HepG2 (cell line): ENCODE results near the gene FCN1. TPM values are rescaled to one million over a fixed set of nuclear protein-coding genes. Genes with fewer than 3 reads are reported as not detected.

ENCODE experiments used
- ATAC-seq: fragments of 200-7000 bp; cut with Tn5 transposase; 3 replicates; pipeline ENCODE4 v1.9.1; 2020; ENCODE audit warnings: mild to moderate bottlenecking, moderate library complexity
- BruUV-seq: library from RNA; stranded (reverse); fragments of 400-500 nt; replicated peaks from 2 replicates; lab custom pipeline; 2021; lab: Mats Ljungman, UMichigan
- CTCF ChIA-PET: fragments of 300-600 bp; formaldehyde crosslinking; extraction: SDS; loops from one replicate; lab custom pipeline; 2021; ENCODE audit warnings: low total read pairs, inconsistent platforms, low intra/inter-chr PET ratio; lab: Yijun Ruan, JAX
- POLR2A ChIA-PET: fragments of 350-600 bp; sonication (Branson Sonifier 250); formaldehyde crosslinking; loops from one replicate; lab custom pipeline; 2020; ENCODE audit warnings: antibody characterized with exemption, inconsistent platforms; lab: Yijun Ruan, JAX
- DNase-seq: peaks from one replicate; pipeline ENCODE4 v3.0.0-alpha.2; 2015; ENCODE audit warnings: low spot score
- FAIRE-seq: peaks from 3 replicates; lab custom pipeline; 2011; peaks lifted over from hg19 to GRCh38; lab: Jason Lieb, UNC
- H2AFZ ChIP-seq: one replicate; pipeline ENCODE4 v1.6.1; 2011; ENCODE audit warnings: low read length, inconsistent platforms
- H3K27ac ChIP-seq: fragments of 300-600 bp; 3 replicates; pipeline ENCODE4 v1.8.0; 2011; ENCODE audit warnings: mixed run types, mild to moderate bottlenecking, mixed read lengths, low read length, inconsistent platforms; ENCODE audit not compliant: insufficient read depth; ENCODE audit errors: extremely low read length
- H3K27me3 ChIP-seq, 2 experiments: fragments of 200-600 bp in 1 of 2; 2 replicates in 1 of 2; 3 replicates in 1 of 2; pipeline versions ENCODE4 v1.6.0 to v1.8.0; 2011; ENCODE audit warnings: low read length in 2 of 2, mild to moderate bottlenecking in 2 of 2, moderate library complexity in 2 of 2, inconsistent platforms in 1 of 2; ENCODE audit not compliant: insufficient read depth in 2 of 2, control insufficient read depth in 1 of 2
- H3K36me3 ChIP-seq, 2 experiments: fragments of 200-600 bp in 1 of 2; replicated peaks in 1 of 2; 2 replicates in 1 of 2; 3 replicates in 1 of 2; pipeline versions ENCODE4 v1.5.1 to v1.8.0; 2011; ENCODE audit warnings: low read length in 2 of 2, inconsistent platforms in 1 of 2; ENCODE audit not compliant: insufficient read depth in 2 of 2, control insufficient read depth in 1 of 2
- H3K4me1 ChIP-seq: 2 replicates; pipeline ENCODE4 v1.5.1; 2012; ENCODE audit warnings: low read length, inconsistent platforms; ENCODE audit not compliant: insufficient read depth
- H3K4me2 ChIP-seq: 2 replicates; pipeline ENCODE4 v1.6.0; 2011; ENCODE audit warnings: low read depth, low read length, inconsistent platforms
- H3K4me3 ChIP-seq, 3 experiments: fragments of 200-600 bp in 1 of 3; sonication (generic), shearing (Covaris generic) in 1 of 3; replicated peaks in 1 of 3; 2 replicates each; pipeline ENCODE4 v1.5.1; 2011 to 2016; ENCODE audit warnings: low read length in 3 of 3, inconsistent platforms in 2 of 3, low read depth in 2 of 3, mild to moderate bottlenecking in 2 of 3, control low read depth in 1 of 3, mixed read lengths in 1 of 3; ENCODE audit not compliant: insufficient read depth in 1 of 3
- H3K79me2 ChIP-seq: one replicate; pipeline ENCODE4 v1.6.1; 2011; ENCODE audit warnings: low read length, inconsistent platforms; ENCODE audit not compliant: insufficient read depth
- H3K9ac ChIP-seq: 2 replicates; pipeline ENCODE4 v1.6.0; 2011; ENCODE audit warnings: mild to moderate bottlenecking, low read depth, low read length, inconsistent platforms; ENCODE audit not compliant: insufficient read depth
- H3K9me3 ChIP-seq: 2 replicates; pipeline ENCODE4 v1.5.1; 2012; ENCODE audit warnings: mild to moderate bottlenecking, low read length
- H4K20me1 ChIP-seq: 2 replicates; pipeline ENCODE4 v1.6.0; 2011; ENCODE audit warnings: inconsistent platforms, mild to moderate bottlenecking, low read length, moderate library complexity; ENCODE audit not compliant: insufficient read depth
- FIP1L1 ChIP-seq: fragments of 200-400 bp; formaldehyde crosslinking; IDR thresholded peaks from 2 replicates; pipeline ENCODE4 v1.6.1; 2018; ENCODE audit warnings: low read depth, mild to moderate bottlenecking, low read length, moderate library complexity, borderline replicate concordance; ENCODE audit not compliant: insufficient read depth
- HHEX ChIP-seq: IDR thresholded peaks from 2 replicates; pipeline ENCODE4 v1.6.1; 2016; ENCODE audit warnings: control low read depth
- KDM5B ChIP-seq: sonication (generic); formaldehyde crosslinking; IDR thresholded peaks from 2 replicates; pipeline ENCODE4 v1.4.0; 2020; ENCODE audit warnings: missing genetic modification reagents, mild to moderate bottlenecking, borderline replicate concordance
- SRY ChIP-seq: sonication (generic); formaldehyde crosslinking; IDR thresholded peaks from 2 replicates; pipeline ENCODE4 v1.8.0; 2022; ENCODE audit warnings: mild to moderate bottlenecking, missing genetic modification reagents
- ZNF143 ChIP-seq: sonication (generic); formaldehyde crosslinking; IDR thresholded peaks from 2 replicates; pipeline ENCODE4 v1.4.0; 2020; ENCODE audit warnings: missing genetic modification reagents
- ZNF30 ChIP-seq: sonication (generic); formaldehyde crosslinking; IDR thresholded peaks from 2 replicates; pipeline ENCODE4 v1.5.0; 2020; ENCODE audit warnings: mild to moderate bottlenecking, missing genetic modification reagents
- ZNF337 ChIP-seq: sonication (generic); formaldehyde crosslinking; IDR thresholded peaks from 2 replicates; pipeline ENCODE4 v1.5.1; 2020; ENCODE audit warnings: missing genetic modification reagents, low read depth, mild to moderate bottlenecking, borderline replicate concordance
- ZNF709 ChIP-seq: sonication (generic); formaldehyde crosslinking; IDR thresholded peaks from 2 replicates; pipeline ENCODE4 v1.5.0; 2020; ENCODE audit warnings: mild to moderate bottlenecking, missing genetic modification reagents
- WGBS: methylation state at CpG from one replicate; pipeline ENCODE4 v1.1.6; 2017; ENCODE audit warnings: low lambda C conversion rate; 5-methylcytosine and 5-hydroxymethylcytosine counted together
- in situ Hi-C: cut with HindIII; loops from 2 replicates; pipeline ENCODE4 v1.10.0; 2017; ENCODE audit warnings: low pct_unique_long_range_greater_than_20kb; ENCODE audit not compliant: extremely low pct_ligation_motif_present
- intact Hi-C: fragments of 100-400 bp; cut with micrococcal nuclease; formaldehyde crosslinking; loops from one replicate; pipeline ENCODE4 v1.10.0; 2022; ENCODE audit not compliant: unreplicated experiment
- polyA plus RNA-seq, 8 experiments: library from polyadenylated mRNA; depleted of rRNA in 3 of 8; stranded (reverse) in 7 of 8; unstranded in 1 of 8; fragments of >200 nt; fragmentation: Illumina TruSeq in 4 of 8; extraction: Trizol in 4 of 8; gene quantifications; 2 replicates each; pipeline versions ENCODE4 v1.2.1 to v1.2.3, GENCODE V29; 2011 to 2016; ENCODE audit warnings: low read depth in 4 of 8, missing spikeins in 1 of 8, mixed read lengths in 1 of 8; ENCODE audit not compliant: insufficient read depth in 1 of 8
- total RNA-seq, 5 experiments: library from RNA; depleted of rRNA; stranded (reverse); fragments of >200 nt; fragmentation: Illumina TruSeq; extraction: Trizol; gene quantifications; 2 replicates each; pipeline ENCODE4 v1.2.3, GENCODE V29; 2016; ENCODE audit warnings: low read depth in 1 of 5
- TF ChIP-seq, protein P1 (sequence below): sonication (generic); formaldehyde crosslinking; IDR thresholded peaks from 2 replicates; pipeline ENCODE4 v1.5.0; 2020; ENCODE audit warnings: missing genetic modification reagents
- TF ChIP-seq, protein P2 (sequence below): IDR thresholded peaks from 2 replicates; pipeline ENCODE4 v1.6.1; 2016; ENCODE audit warnings: missing genetic modification reagents, missing compliant biosample characterization
- TF ChIP-seq, protein P3 (sequence below): IDR thresholded peaks from 2 replicates; pipeline ENCODE4 v1.6.1; 2012; ENCODE audit warnings: low read depth, low read length, improper control_type of control experiment
- TF ChIP-seq, protein P4 (sequence below): sonication (generic); formaldehyde crosslinking; IDR thresholded peaks from 2 replicates; pipeline ENCODE4 v1.5.0; 2020; ENCODE audit warnings: missing genetic modification reagents

Gene FCN1
- total and polyA plus RNA-seq, 2 of the 13 experiments (the other 11 are each of a cell fraction or from before 2014, with no cell fraction given) = not detected

- Histone ChIP-seq H3K9ac (no peak overlapping the region), H3K4me3 (no peak overlapping the region), H2AFZ (no peak overlapping the region), H3K36me3 (no peaks in the 10 kb centered on the region), H3K79me2 (no peaks in the 10 kb centered on the region), H3K27me3 (peaks cover 16 to 88% of the 10 kb centered on the region in 2 experiments), H3K27ac (no peak overlapping the region), H3K4me1 (no peaks in the 10 kb centered on the region), H4K20me1 (no peaks in the 10 kb centered on the region), H3K9me3 (no peaks in the 10 kb centered on the region), H3K4me2 (no peak overlapping the region)
- no peak for FAIRE-seq
- ChIA-PET POLR2A (no interaction called here), CTCF (no interaction called here)
- ATAC-seq = no peak
- WGBS = 23% methylated on average over 13 of the region's 17 CpGs
- BruUV-seq = no TSS peak
- in situ Hi-C loops = no loop called here
- TF ChIP-seq, protein P1, sequence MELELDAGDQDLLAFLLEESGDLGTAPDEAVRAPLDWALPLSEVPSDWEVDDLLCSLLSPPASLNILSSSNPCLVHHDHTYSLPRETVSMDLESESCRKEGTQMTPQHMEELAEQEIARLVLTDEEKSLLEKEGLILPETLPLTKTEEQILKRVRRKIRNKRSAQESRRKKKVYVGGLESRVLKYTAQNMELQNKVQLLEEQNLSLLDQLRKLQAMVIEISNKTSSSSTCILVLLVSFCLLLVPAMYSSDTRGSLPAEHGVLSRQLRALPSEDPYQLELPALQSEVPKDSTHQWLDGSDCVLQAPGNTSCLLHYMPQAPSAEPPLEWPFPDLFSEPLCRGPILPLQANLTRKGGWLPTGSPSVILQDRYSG (CRISPR knock-in tag) = no peak
- TF ChIP-seq, protein P2, sequence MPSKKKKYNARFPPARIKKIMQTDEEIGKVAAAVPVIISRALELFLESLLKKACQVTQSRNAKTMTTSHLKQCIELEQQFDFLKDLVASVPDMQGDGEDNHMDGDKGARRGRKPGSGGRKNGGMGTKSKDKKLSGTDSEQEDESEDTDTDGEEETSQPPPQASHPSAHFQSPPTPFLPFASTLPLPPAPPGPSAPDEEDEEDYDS (CRISPR knock-in tag) = no peak
- TF ChIP-seq ZNF709 (no peak), HHEX (CRISPR knock-in tag) (no peak), SRY (CRISPR knock-in tag) (no peak), ZNF30 (no peak), ZNF143 (CRISPR knock-in tag) (no peak), FIP1L1 (no peak), KDM5B (CRISPR knock-in tag) (no peak), ZNF337 (no peak)
- TF ChIP-seq, protein P3, sequence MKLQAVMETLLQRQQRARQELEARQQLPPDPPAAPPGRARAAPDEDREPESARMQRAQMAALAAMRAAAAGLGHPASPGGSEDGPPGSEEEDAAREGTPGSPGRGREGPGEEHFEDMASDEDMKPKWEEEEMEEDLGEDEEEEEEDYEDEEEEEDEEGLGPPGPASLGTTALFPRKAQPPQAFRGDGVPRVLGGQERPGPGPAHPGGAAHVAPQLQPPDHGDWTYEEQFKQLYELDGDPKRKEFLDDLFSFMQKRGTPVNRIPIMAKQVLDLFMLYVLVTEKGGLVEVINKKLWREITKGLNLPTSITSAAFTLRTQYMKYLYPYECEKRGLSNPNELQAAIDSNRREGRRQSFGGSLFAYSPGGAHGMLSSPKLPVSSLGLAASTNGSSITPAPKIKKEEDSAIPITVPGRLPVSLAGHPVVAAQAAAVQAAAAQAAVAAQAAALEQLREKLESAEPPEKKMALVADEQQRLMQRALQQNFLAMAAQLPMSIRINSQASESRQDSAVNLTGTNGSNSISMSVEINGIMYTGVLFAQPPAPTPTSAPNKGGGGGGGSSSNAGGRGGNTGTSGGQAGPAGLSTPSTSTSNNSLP = no peak
- TF ChIP-seq, protein P4, sequence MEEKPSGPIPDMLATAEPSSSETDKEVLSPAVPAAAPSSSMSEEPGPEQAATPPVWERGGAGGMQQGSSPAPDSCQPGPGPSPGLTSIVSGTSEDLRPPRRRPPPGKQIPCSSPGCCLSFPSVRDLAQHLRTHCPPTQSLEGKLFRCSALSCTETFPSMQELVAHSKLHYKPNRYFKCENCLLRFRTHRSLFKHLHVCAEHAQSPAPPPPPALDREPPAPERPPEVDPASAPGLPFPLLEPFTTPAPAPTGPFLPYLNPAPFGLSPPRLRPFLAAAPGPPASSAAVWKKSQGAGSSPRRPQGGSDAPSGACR = no peak
- DNase-seq = no peak
- intact Hi-C loops = no loop called here
Observed at GRCh38 chr9:134935056-134935640, 17.4 kb upstream of the FCN1 start.
